ENCODE data around the gene RNF43.

Gene RNF43

GRCh38 chr17:58369214-58370031 lies 47.9 kb downstream of the RNF43 start:
- no peak for TF ChIP-seq POLR2AphosphoS5 (IDR thresholded peaks at IDR 0.05; ENCODE audit: low read depth, low read length)
- TF ChIP-seq SIN3A (IDR thresholded peaks at IDR 0.05; ENCODE audit: borderline replicate concordance, insufficient read depth, low read length) = no peak
- TF ChIP-seq FOXP2 (optimal IDR thresholded peaks at IDR 0.05; ENCODE audit: borderline replicate concordance, extremely low read depth, extremely low read length, insufficient read depth) = no peak
- no peak for TF ChIP-seq REST (IDR thresholded peaks at IDR 0.05; ENCODE audit: insufficient read depth in 1 of 2, low read depth in 2 of 2, low read length in 2 of 2)
- TF ChIP-seq TAF1 (IDR thresholded peaks at IDR 0.05; ENCODE audit: borderline replicate concordance, insufficient read depth, low read length) = no peak

- TF ChIP-seq SIN3A (IDR thresholded peaks at IDR 0.05; ENCODE audit: borderline replicate concordance, insufficient read depth, low read length) (no peak), TAF1 (IDR thresholded peaks at IDR 0.05; ENCODE audit: borderline replicate concordance, insufficient read depth, low read length) (no peak), POLR2AphosphoS5 (IDR thresholded peaks at IDR 0.05; ENCODE audit: low read depth, low read length) (no peak), REST (IDR thresholded peaks at IDR 0.05; ENCODE audit: insufficient read depth in 1 of 2, low read depth in 2 of 2, low read length in 2 of 2) (no peak)
Measured at GRCh38 chr17:58368860-58369213, 48.5 kb downstream of the RNF43 start.

Measured in PFSK-1 (cell line).